OCI-LY7 (cell line): ENCODE measurements around the gene BCL2L13. TPM values are rescaled to one million over a fixed set of nuclear protein-coding genes. Genes with fewer than 3 reads are reported as not detected.

Source experiments
- BruUV-seq: library from RNA; stranded (reverse); fragments of 400-500 nt; replicated peaks from 2 replicates; lab custom pipeline; 2021; lab: Mats Ljungman, UMichigan
- CTCF ChIA-PET: fragments of 300-600 bp; sonication (Branson Sonifier 250); formaldehyde crosslinking; loops from one replicate; lab custom pipeline; 2022; ENCODE audit warnings: antibody characterized with exemption; ENCODE audit not compliant: unreplicated experiment; lab: Charles Lee
- POLR2A ChIA-PET: fragments of 300-600 bp; sonication (Branson Sonifier 250); formaldehyde crosslinking; loops from one replicate; lab custom pipeline; 2022; ENCODE audit warnings: antibody characterized with exemption; lab: Charles Lee
- DNase-seq: peaks from one replicate; pipeline ENCODE4 v3.0.0-alpha.2; 2015; ENCODE audit warnings: low spot score
- H2AFZ ChIP-seq: fragments of 200-600 bp; sonication (generic), shearing (Covaris generic); 2 replicates; pipeline ENCODE4 v1.6.1; 2014; ENCODE audit warnings: mild to moderate bottlenecking, antibody characterized with exemption, low read length, moderate library complexity
- H3K27ac ChIP-seq: fragments of 200-600 bp; sonication (generic); 2 replicates; pipeline ENCODE4 v1.5.1; 2014; ENCODE audit warnings: mixed run types, low read depth, mild to moderate bottlenecking, moderate library complexity, low read length, inconsistent platforms; ENCODE audit not compliant: poor library complexity, severe bottlenecking
- H3K36me3 ChIP-seq: fragments of 200-600 bp; sonication (generic); 2 replicates; pipeline ENCODE4 v1.6.1; 2014; ENCODE audit warnings: mild to moderate bottlenecking, antibody characterized with exemption, low read length, moderate library complexity, mixed read lengths; ENCODE audit not compliant: insufficient read depth
- H3K4me1 ChIP-seq: fragments of 200-600 bp; sonication (generic); 2 replicates; pipeline ENCODE4 v1.5.1; 2014; ENCODE audit warnings: mild to moderate bottlenecking, low read length; ENCODE audit not compliant: insufficient read depth, poor library complexity, severe bottlenecking
- H3K4me2 ChIP-seq: fragments of 200-600 bp; sonication (generic); 2 replicates; pipeline ENCODE4 v1.6.1; 2014; ENCODE audit warnings: mild to moderate bottlenecking, low read length
- H3K4me3 ChIP-seq: fragments of 200-600 bp; sonication (generic); 2 replicates; pipeline ENCODE4 v1.5.1; 2014; ENCODE audit warnings: mild to moderate bottlenecking, low read depth, low read length; ENCODE audit not compliant: poor library complexity, severe bottlenecking
- H3K79me2 ChIP-seq: fragments of 200-600 bp; sonication (generic); 2 replicates; pipeline ENCODE4 v1.6.1; 2016; ENCODE audit warnings: low read depth, mild to moderate bottlenecking, low read length, moderate library complexity, mixed read lengths; ENCODE audit not compliant: insufficient read depth
- H3K9me2 ChIP-seq: fragments of 200-600 bp; sonication (generic); 2 replicates; pipeline ENCODE4 v1.6.1; 2016; ENCODE audit warnings: mild to moderate bottlenecking, low read length, mixed read lengths; ENCODE audit not compliant: insufficient read depth
- H3K9me3 ChIP-seq: fragments of 200-600 bp; sonication (generic); 2 replicates; pipeline ENCODE4 v1.6.1; 2014; ENCODE audit warnings: mild to moderate bottlenecking, mixed run types, low read length, mixed read lengths
- H4K20me1 ChIP-seq: fragments of 200-600 bp; sonication (generic); 2 replicates; pipeline ENCODE4 v1.6.1; 2014; ENCODE audit warnings: mild to moderate bottlenecking, antibody characterized with exemption, low read length, moderate library complexity, mixed read lengths; ENCODE audit not compliant: insufficient read depth
- EZH2phosphoT487 ChIP-seq: fragments of 200-600 bp; sonication (generic); IDR thresholded peaks from 2 replicates; pipeline ENCODE4 v1.6.1; 2018; ENCODE audit warnings: low read depth, borderline replicate concordance, mild to moderate bottlenecking, mixed run types, antibody characterized with exemption, low read length, moderate library complexity, mixed read lengths
- intact Hi-C: fragments of 100-400 bp; cut with micrococcal nuclease; formaldehyde crosslinking; loops from one replicate; pipeline ENCODE4 v1.10.0; 2022; ENCODE audit not compliant: unreplicated experiment
- total RNA-seq, 2 experiments: library from RNA; depleted of rRNA in 1 of 2; stranded (reverse); fragments of >200 nt in 1 of 2; shearing (Covaris generic) in 1 of 2; gene quantifications; 2 replicates each; pipeline ENCODE4 v1.2.3, GENCODE V29; 2014 to 2022
- TF ChIP-seq, protein P1 (sequence below): fragments of 200-600 bp; sonication (generic); conservative IDR thresholded peaks from 2 replicates; pipeline ENCODE4 v1.5.1; 2014; ENCODE audit warnings: mild to moderate bottlenecking, antibody characterized with exemption, low read length, moderate library complexity, mixed read lengths

Gene BCL2L13
- total RNA-seq, 2 experiments from 2014 or later = 25.2 to 38.3 TPM

- H3K4me3 ChIP-seq = peak overlapping the region; percentile 81
- ChIA-PET POLR2A (interaction anchor here (0.7 kb wide), 1 partner anchor 56 kb away, joined by 7 read pairs; no protein-coding TSS in a partner anchor), CTCF (no interaction called here)
- intact Hi-C loops = loop anchor here (1.0 to 10.0 kb wide), 5 partner anchors 43 to 440 kb away; partner anchors contain the start of genes ADA2, BID and PEX26
- H3K79me2 ChIP-seq = peaks cover 25% of the 10 kb centered on the region
- H3K9me2 ChIP-seq = no peaks in the 10 kb centered on the region
- H3K27ac ChIP-seq = peak overlapping the region; percentile 81
- H3K4me1 ChIP-seq = peaks cover 19% of the 10 kb centered on the region
- peak overlapping the region; percentile 88 for H3K4me2 ChIP-seq
- BruUV-seq = no TSS peak
- H4K20me1 ChIP-seq = no peaks in the 10 kb centered on the region
- peaks cover 11% of the 10 kb centered on the region for H3K36me3 ChIP-seq
- H3K9me3 ChIP-seq = no peaks in the 10 kb centered on the region
- peak overlapping the region; percentile 53 for H2AFZ ChIP-seq
- DNase-seq = no peak
- TF ChIP-seq, protein P1, sequence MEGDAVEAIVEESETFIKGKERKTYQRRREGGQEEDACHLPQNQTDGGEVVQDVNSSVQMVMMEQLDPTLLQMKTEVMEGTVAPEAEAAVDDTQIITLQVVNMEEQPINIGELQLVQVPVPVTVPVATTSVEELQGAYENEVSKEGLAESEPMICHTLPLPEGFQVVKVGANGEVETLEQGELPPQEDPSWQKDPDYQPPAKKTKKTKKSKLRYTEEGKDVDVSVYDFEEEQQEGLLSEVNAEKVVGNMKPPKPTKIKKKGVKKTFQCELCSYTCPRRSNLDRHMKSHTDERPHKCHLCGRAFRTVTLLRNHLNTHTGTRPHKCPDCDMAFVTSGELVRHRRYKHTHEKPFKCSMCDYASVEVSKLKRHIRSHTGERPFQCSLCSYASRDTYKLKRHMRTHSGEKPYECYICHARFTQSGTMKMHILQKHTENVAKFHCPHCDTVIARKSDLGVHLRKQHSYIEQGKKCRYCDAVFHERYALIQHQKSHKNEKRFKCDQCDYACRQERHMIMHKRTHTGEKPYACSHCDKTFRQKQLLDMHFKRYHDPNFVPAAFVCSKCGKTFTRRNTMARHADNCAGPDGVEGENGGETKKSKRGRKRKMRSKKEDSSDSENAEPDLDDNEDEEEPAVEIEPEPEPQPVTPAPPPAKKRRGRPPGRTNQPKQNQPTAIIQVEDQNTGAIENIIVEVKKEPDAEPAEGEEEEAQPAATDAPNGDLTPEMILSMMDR = no peak
- no peak for TF ChIP-seq EZH2phosphoT487
Measured at GRCh38 chr22:17637490-17638181, 921 bp upstream of the BCL2L13 start.

DNA sequence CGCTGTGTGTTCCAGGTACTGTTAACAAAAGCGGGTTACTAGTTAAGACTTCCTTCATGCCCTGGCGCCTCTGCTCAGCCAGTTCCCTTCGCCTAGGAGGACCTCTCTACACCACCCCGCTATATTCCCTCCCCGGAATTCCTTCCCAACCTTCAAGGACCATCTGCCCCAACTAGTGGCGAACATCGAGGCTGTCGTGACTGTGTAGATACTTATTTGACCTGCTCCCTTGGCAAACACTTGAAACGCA, 450 bp upstream of the BCL2L13 start:
- H3K4me1 ChIP-seq = peaks cover 19% of the 10 kb centered on the region
- ChIA-PET CTCF (no interaction called here), POLR2A (no interaction called here)
- no TSS peak for BruUV-seq
- H3K36me3 ChIP-seq = peaks cover 11% of the 10 kb centered on the region
- H2AFZ ChIP-seq = peak overlapping the region; percentile 53
- peaks cover 29% of the 10 kb centered on the region for H3K79me2 ChIP-seq
- H3K4me3 ChIP-seq = peak overlapping the region; percentile 81
- peak overlapping the region; percentile 88 for H3K4me2 ChIP-seq
- intact Hi-C loops = loop anchor here (1.0 to 10.0 kb wide), 5 partner anchors 44 to 439 kb away; partner anchors contain the start of genes ADA2, BID and PEX26
- H3K9me2 ChIP-seq = no peaks in the 10 kb centered on the region
- no peaks in the 10 kb centered on the region for H3K9me3 ChIP-seq
- H3K27ac ChIP-seq = peak overlapping the region; percentile 81
- TF ChIP-seq, protein P1 = no peak
- TF ChIP-seq EZH2phosphoT487 = no peak
- DNase-seq = peak; percentile 37
- no peaks in the 10 kb centered on the region for H4K20me1 ChIP-seq

GRCh38 chr22:17639247-17639741, 737 bp downstream of the BCL2L13 start:
- Histone ChIP-seq H3K79me2 (peaks cover 30% of the 10 kb centered on the region), H3K9me2 (no peaks in the 10 kb centered on the region), H3K36me3 (peaks cover 11% of the 10 kb centered on the region), H4K20me1 (no peaks in the 10 kb centered on the region), H3K4me3 (peak overlapping the region; percentile 81), H3K4me1 (peaks cover 19% of the 10 kb centered on the region), H2AFZ (peak overlapping the region; percentile 53; the same call in 1 of the 2 replicates), H3K9me3 (no peaks in the 10 kb centered on the region), H3K4me2 (peak overlapping the region; percentile 85), H3K27ac (peak overlapping the region; percentile 81)
- ChIA-PET POLR2A (interaction anchor here (0.7 to 1.5 kb wide), 8 partner anchors 10 to 142 kb away, joined by 3 to 5 read pairs (median 3); no protein-coding TSS in a partner anchor), CTCF (interaction anchor here (0.5 to 0.9 kb wide), 2 partner anchors 80 to 83 kb away, joined by 3 to 4 read pairs; no protein-coding TSS in a partner anchor)
- TF ChIP-seq EZH2phosphoT487 = no peak
- TF ChIP-seq, protein P1 = no peak
- intact Hi-C loops = loop anchor here (2.0 to 10.0 kb wide), 4 partner anchors 80 to 438 kb away; partner anchors contain the start of genes ADA2, BID and PEX26
- DNase-seq = peak; percentile 63
- BruUV-seq = TSS peak; percentile 93
